COLO668 (cell line): ENCODE measurements around the gene THEMIS2.

Experiments
- DNase-seq: peaks from one replicate; lab custom pipeline; 2025; ENCODE audit not compliant: unreplicated experiment; lab: John Stamatoyannopoulos, UW

The THEMIS2 gene

GRCh38 chr1:27885114-27885528 is 12.8 kb downstream of the THEMIS2 start:
- no peak for DNase-seq

- no peak for DNase-seq
These were observed 13.4 kb downstream of the THEMIS2 start for GRCh38 chr1:27885621-27886352.

- no peak for DNase-seq
These were observed 14.0 kb downstream of the THEMIS2 start for GRCh38 chr1:27886353-27886679.

- DNase-seq = no peak
These were observed 14.4 kb downstream of the THEMIS2 start for GRCh38 chr1:27886744-27887143.

- no peak for DNase-seq
These were observed 15.1 kb downstream of the THEMIS2 start for GRCh38 chr1:27887215-27888021.

- no peak for DNase-seq
These were observed 17.2 kb downstream of the THEMIS2 start for GRCh38 chr1:27889506-27889905.

GRCh38 chr1:27891196-27891889 is 19.0 kb downstream of the THEMIS2 start:
- DNase-seq = no peak

GRCh38 chr1:27894521-27894920 is 22.2 kb downstream of the THEMIS2 start:
- no peak for DNase-seq

GRCh38 chr1:27906759-27907158 is 34.4 kb downstream of the THEMIS2 start:
- no peak for DNase-seq

- no peak for DNase-seq
These were observed 40.1 kb downstream of the THEMIS2 start for GRCh38 chr1:27912429-27912828.

- DNase-seq = no peak
These were observed 42.8 kb downstream of the THEMIS2 start for GRCh38 chr1:27915082-27915575.

- no peak for DNase-seq
These were observed 49.9 kb downstream of the THEMIS2 start for GRCh38 chr1:27922272-27922671.

- DNase-seq = no peak
These were observed 56.0 kb downstream of the THEMIS2 start for GRCh38 chr1:27928216-27928954.

GRCh38 chr1:27931184-27931583 is 58.8 kb downstream of the THEMIS2 start:
- no peak for DNase-seq

- DNase-seq = no peak
These were observed 59.4 kb downstream of the THEMIS2 start for GRCh38 chr1:27931759-27932158.

GRCh38 chr1:27934818-27935549 is 62.6 kb downstream of the THEMIS2 start, which contains the start of gene SMPDL3B:
TSS of gene SMPDL3B (plus strand) at chr1:27935000. CDS start at chr1:27935184, 184 bp downstream.
- DNase-seq = peak; percentile 57

- DNase-seq = no peak
These were observed 63.4 kb downstream of the THEMIS2 start for GRCh38 chr1:27935721-27936120.
